HG03066 (cell line): ENCODE data around the gene ZNF669.

ENCODE experiments used
- ATAC-seq: cut with Tn5 transposase; IDR thresholded peaks from one replicate; pipeline ENCODE4 v1.9.1; 2021; ENCODE audit warnings: low read depth; ENCODE audit not compliant: unreplicated experiment

Gene ZNF669

GRCh38 chr1:247111700-247112478, 7.7 kb upstream of the ZNF669 start:
- ATAC-seq, result no peak

- no peak for ATAC-seq
These were observed 7.1 kb upstream of the ZNF669 start for GRCh38 chr1:247111259-247111699.

GRCh38 chr1:247110627-247111258, 6.6 kb upstream of the ZNF669 start:
- no peak for ATAC-seq

- ATAC-seq, result no peak
These were observed 3.5 kb upstream of the ZNF669 start for GRCh38 chr1:247107694-247108093.

- no peak for ATAC-seq
These were observed 1.8 kb upstream of the ZNF669 start for GRCh38 chr1:247105966-247106365.

- no peak for ATAC-seq
These were observed 809 bp upstream of the ZNF669 start for GRCh38 chr1:247104965-247105364.

- ATAC-seq, result no peak
These were observed 1.8 kb downstream of the ZNF669 start for GRCh38 chr1:247102381-247102780.

GRCh38 chr1:247100676-247101279, 3.4 kb downstream of the ZNF669 start:
- no peak for ATAC-seq

- no peak for ATAC-seq
These were observed 7.2 kb downstream of the ZNF669 start for GRCh38 chr1:247096958-247097357.

- no peak for ATAC-seq
These were observed 7.6 kb downstream of the ZNF669 start for GRCh38 chr1:247096544-247096943.

- no peak for ATAC-seq
These were observed 8.0 kb downstream of the ZNF669 start for GRCh38 chr1:247096112-247096511.

- no peak for ATAC-seq
These were observed 13.7 kb downstream of the ZNF669 start for GRCh38 chr1:247090455-247090854.

GRCh38 chr1:247089616-247090375, 14.4 kb downstream of the ZNF669 start:
- no peak for ATAC-seq

- no peak for ATAC-seq
These were observed 15.2 kb downstream of the ZNF669 start for GRCh38 chr1:247088967-247089366.

- ATAC-seq, result no peak
These were observed 16.9 kb downstream of the ZNF669 start for GRCh38 chr1:247087256-247087655.

- ATAC-seq, result no peak
These were observed 18.8 kb downstream of the ZNF669 start for GRCh38 chr1:247085310-247085709.

- ATAC-seq, result no peak
These were observed 19.4 kb downstream of the ZNF669 start for GRCh38 chr1:247084771-247085170.

GRCh38 chr1:247079141-247079874, 24.8 kb downstream of the ZNF669 start:
- no peak for ATAC-seq

- ATAC-seq, result peak; percentile 98
These were observed 25.7 kb downstream of the ZNF669 start, which contains the start of gene ZNF670 for GRCh38 chr1:247078258-247079140. Gene ZNF670 (minus strand): TSS chr1:247078811. CDS start chr1:247078596, 215 bp downstream.
